CD14-positive monocyte (primary cell): ENCODE measurements around the gene MED6. TPM values are rescaled to one million over a fixed set of nuclear protein-coding genes. Genes with fewer than 3 reads are reported as not detected.
A peak's percentile ranks its signal among the peaks of the same experiment; 100 is the strongest.

Experiments used
- DNase-seq, 3 donors: peaks; one replicate each; pipeline ENCODE4 v3.0.0-alpha.2; 2011 to 2022
- H2AFZ ChIP-seq: 2 replicates; pipeline ENCODE4 v1.6.0; 2012; ENCODE audit warnings: mild to moderate bottlenecking, low read depth, low read length, inconsistent platforms; ENCODE audit not compliant: insufficient read depth, poor library complexity, severe bottlenecking
- H3K27ac ChIP-seq, 2 donors: 1 replicate in 1 of 2; 2 replicates in 1 of 2; pipeline ENCODE4 v1.5.1; 2012 to 2013; ENCODE audit warnings: low read length in 2 of 2, control low read depth in 1 of 2, inconsistent platforms in 1 of 2, low read depth in 1 of 2, mild to moderate bottlenecking in 1 of 2
- H3K27me3 ChIP-seq, 2 donors: one replicate each; pipeline versions ENCODE4 v1.6.0 to v1.6.1; 2011 to 2013; ENCODE audit warnings: low read length in 2 of 2; ENCODE audit not compliant: control insufficient read depth in 2 of 2, insufficient read depth in 2 of 2
- H3K36me3 ChIP-seq, 2 donors: replicated peaks in 1 of 2; 1 replicate in 1 of 2; 2 replicates in 1 of 2; pipeline versions ENCODE4 v1.5.1 to v1.6.1; 2012 to 2013; ENCODE audit warnings: low read length in 2 of 2, control low read depth in 1 of 2, inconsistent platforms in 1 of 2, mild to moderate bottlenecking in 1 of 2; ENCODE audit not compliant: insufficient read depth in 2 of 2, control insufficient read depth in 1 of 2
- H3K4me1 ChIP-seq, 2 donors: 1 replicate in 1 of 2; 2 replicates in 1 of 2; pipeline versions ENCODE4 v1.5.1 to v1.6.1; 2012 to 2013; ENCODE audit warnings: low read length in 2 of 2, control low read depth in 1 of 2, inconsistent platforms in 1 of 2, mild to moderate bottlenecking in 1 of 2, moderate library complexity in 1 of 2; ENCODE audit not compliant: insufficient read depth in 2 of 2, control insufficient read depth in 1 of 2
- H3K4me2 ChIP-seq: replicated peaks from 2 replicates; pipeline ENCODE3; 2012; ENCODE audit warnings: low read length, moderate library complexity, mild to moderate bottlenecking; ENCODE audit not compliant: poor library complexity, severe bottlenecking; ENCODE audit errors: extremely low read depth
- H3K4me3 ChIP-seq, 3 experiments: fragments of 200-600 bp in 1 of 3; sonication (generic) in 1 of 3; replicated peaks in 1 of 3; 1 replicate in 2 of 3; 2 replicates in 1 of 3; pipeline ENCODE4 v1.5.1; 2011 to 2013; ENCODE audit warnings: low read length in 3 of 3, mild to moderate bottlenecking in 3 of 3, control low read depth in 2 of 3, low read depth in 2 of 3, inconsistent platforms in 1 of 3, moderate library complexity in 1 of 3
- H3K79me2 ChIP-seq: 2 replicates; pipeline ENCODE4 v1.6.0; 2012; ENCODE audit warnings: mild to moderate bottlenecking, control low read depth, inconsistent platforms, low read length, moderate library complexity; ENCODE audit not compliant: insufficient read depth
- H3K9ac ChIP-seq: 2 replicates; pipeline ENCODE4 v1.6.0; 2017; ENCODE audit warnings: low read length, mild to moderate bottlenecking; ENCODE audit not compliant: insufficient read depth, poor library complexity, severe bottlenecking
- H3K9me3 ChIP-seq, 2 donors: replicated peaks in 1 of 2; 1 replicate in 1 of 2; 2 replicates in 1 of 2; pipeline versions ENCODE4 v1.5.1 to v1.6.1; 2012 to 2013; ENCODE audit warnings: low read length in 2 of 2, control low read depth in 1 of 2; ENCODE audit not compliant: control insufficient read depth in 1 of 2, insufficient read depth in 1 of 2
- H4K20me1 ChIP-seq: 2 replicates; pipeline ENCODE4 v1.6.0; 2012; ENCODE audit warnings: mild to moderate bottlenecking, low read length, control low read depth, moderate library complexity; ENCODE audit not compliant: insufficient read depth
- H3K27ac Mint-ChIP-seq, 7 donors: one replicate each; pipeline ENCODE4 v1.8.0; 2020; ENCODE audit warnings: mild to moderate bottlenecking in 7 of 7, mixed read lengths in 7 of 7, moderate library complexity in 6 of 7, inconsistent platforms in 2 of 7
- H3K27me3 Mint-ChIP-seq, 3 donors: one replicate each; pipeline ENCODE4 v1.8.0; 2021 to 2022; ENCODE audit warnings: low read depth in 3 of 3, mild to moderate bottlenecking in 3 of 3, mixed read lengths in 3 of 3, moderate library complexity in 3 of 3, inconsistent platforms in 1 of 3
- H3K36me3 Mint-ChIP-seq, 2 donors: one replicate each; pipeline ENCODE4 v1.8.0; 2020; ENCODE audit warnings: mixed read lengths in 2 of 2, inconsistent platforms in 1 of 2, mild to moderate bottlenecking in 1 of 2
- H3K4me1 Mint-ChIP-seq: one replicate; pipeline ENCODE4 v1.8.0; 2020; ENCODE audit warnings: mild to moderate bottlenecking, mixed read lengths
- H3K4me3 Mint-ChIP-seq, 2 donors: one replicate each; pipeline ENCODE4 v1.8.0; 2020; ENCODE audit warnings: mild to moderate bottlenecking in 2 of 2, mixed read lengths in 2 of 2, moderate library complexity in 1 of 2
- H3K9me3 Mint-ChIP-seq, 7 donors: one replicate each; pipeline ENCODE4 v1.8.0; 2020 to 2022; ENCODE audit warnings: mixed read lengths in 7 of 7, mild to moderate bottlenecking in 6 of 7, moderate library complexity in 6 of 7, inconsistent platforms in 2 of 7
- CTCF ChIP-seq: fragments of 200-600 bp; IDR thresholded peaks from one replicate; pipeline ENCODE4 v1.8.0; 2022; ENCODE audit warnings: antibody characterized with exemption, mild to moderate bottlenecking
- WGBS: methylation state at CpG from one replicate; pipeline ENCODE4 v1.1.5; 2013; ENCODE audit warnings: missing lambda C conversion rate; ENCODE audit not compliant: insufficient coverage; 5-methylcytosine and 5-hydroxymethylcytosine counted together
- intact Hi-C, 2 donors: fragments of 100-400 bp; cut with micrococcal nuclease; formaldehyde crosslinking; loops; one replicate each; pipeline versions ENCODE4 v1.15.0 to v1.15.1; 2023
- polyA plus RNA-seq, 3 donors: library from polyadenylated mRNA; depleted of rRNA in 1 of 3; unstranded in 2 of 3; stranded (reverse) in 1 of 3; fragments of 300-500 nt in 2 of 3; fragments of >200 nt in 1 of 3; fragmentation: Illumina TruSeq in 2 of 3; gene quantifications; 1 replicate in 2 of 3; 2 replicates in 1 of 3; pipeline ENCODE4 v1.2.3, GENCODE V29; 2012 to 2021

The MED6 gene
- polyA plus RNA-seq, 3 donors, result 11.9 to 22.3 (median 19.4) TPM

- peaks cover 28 to 55% of the 10 kb centered on the region in 2 donors for H3K27me3 ChIP-seq
- Mint-ChIP-seq H3K4me1 (peaks cover 21% of the 10 kb centered on the region), H3K4me3 (peak overlapping the region; percentile 84 to 93), H3K9me3 (peaks cover 0 to 15% (median 5%) of the 10 kb centered on the region in 7 donors), H3K27me3 (peaks cover 36 to 47% (median 41%) of the 10 kb centered on the region in 3 donors), H3K27ac (peak overlapping the region in 3 of 7 donors; percentile 30 to 36 (median 34)), H3K36me3 (peaks cover 0 to 14% of the 10 kb centered on the region in 2 donors)
- no peaks in the 10 kb centered on the region for H4K20me1 ChIP-seq
- H3K4me3 ChIP-seq, result peak overlapping the region; percentile 38 to 87 (median 47)
- peak overlapping the region; percentile 95 for H3K4me2 ChIP-seq
- no peaks in the 10 kb centered on the region for H3K9me3 ChIP-seq
- peaks cover 25 to 27% of the 10 kb centered on the region in 2 donors for H3K4me1 ChIP-seq
- H3K27ac ChIP-seq, result no peak overlapping the region
- H3K36me3 ChIP-seq, result no peaks in the 10 kb centered on the region
- WGBS, result 1% methylated on average over 45 of the region's 51 CpGs
- intact Hi-C loops, result loop anchor here in 1 of 2 donors (5.0 kb wide), 1 partner anchor 50 kb away; no protein-coding TSS in a partner anchor
- DNase-seq, result peak in 2 of 3 donors; percentile 17 to 41
- peak overlapping the region; percentile 90 for H2AFZ ChIP-seq
- H3K9ac ChIP-seq, result peak overlapping the region; percentile 57
- TF ChIP-seq CTCF, result no peak
- H3K79me2 ChIP-seq, result no peaks in the 10 kb centered on the region
Observed at GRCh38 chr14:70642303-70643235, 42.1 kb upstream of the MED6 start.

GRCh38 chr14:70641548-70642302, 41.3 kb upstream of the MED6 start, which contains the start of gene TTC9:
TSS of gene TTC9 (plus strand) at chr14:70641916. CDS start at chr14:70642130, 214 bp downstream.
- WGBS, result under 1% methylated on average over 99 of the region's 105 CpGs
- Mint-ChIP-seq H3K27me3 (peaks cover 36 to 47% (median 42%) of the 10 kb centered on the region in 3 donors), H3K4me1 (peaks cover 21% of the 10 kb centered on the region), H3K9me3 (peaks cover 0 to 15% (median 5%) of the 10 kb centered on the region in 7 donors), H3K4me3 (peak within 1 kb of the TSS; percentile 85 to 96), H3K27ac (peak within 1 kb of the TSS in 5 of 7 donors; percentile 30 to 65 (median 36)), H3K36me3 (peaks cover 0 to 14% of the 10 kb centered on the region in 2 donors)
- peak within 1 kb of the TSS; percentile 90 for H2AFZ ChIP-seq
- H3K4me2 ChIP-seq, result peak within 1 kb of the TSS; percentile 95
- intact Hi-C loops, result loop anchor here in 1 of 2 donors (5.0 kb wide), 1 partner anchor 51 kb away; no protein-coding TSS in a partner anchor
- peaks cover 25 to 27% of the 10 kb centered on the region in 2 donors for H3K4me1 ChIP-seq
- no peaks in the 10 kb centered on the region for H3K36me3 ChIP-seq
- peak within 1 kb of the TSS; percentile 40 to 87 (median 47) for H3K4me3 ChIP-seq
- no peaks in the 10 kb centered on the region for H3K9me3 ChIP-seq
- H4K20me1 ChIP-seq, result no peaks in the 10 kb centered on the region
- peaks cover 28 to 55% of the 10 kb centered on the region in 2 donors for H3K27me3 ChIP-seq
- DNase-seq, result peak in 1 of 3 donors; percentile 9
- H3K9ac ChIP-seq, result peak within 1 kb of the TSS; percentile 57
- TF ChIP-seq CTCF, result no peak
- H3K79me2 ChIP-seq, result no peaks in the 10 kb centered on the region
- no peak within 1 kb of the TSS for H3K27ac ChIP-seq
